Mucosa of stomach (tissue), 1 donor: Measurements from ENCODE around the gene LAP3.

Experiments
- H3K27me3 ChIP-seq: one replicate; pipeline ENCODE4 v1.7.0; 2013; ENCODE audit warnings: mild to moderate bottlenecking, low read length; ENCODE audit not compliant: control insufficient read depth, insufficient read depth
- H3K36me3 ChIP-seq: one replicate; pipeline ENCODE4 v1.7.0; 2013; ENCODE audit warnings: low read length; ENCODE audit not compliant: control insufficient read depth, insufficient read depth
- H3K4me1 ChIP-seq: one replicate; pipeline ENCODE4 v1.7.0; 2013; ENCODE audit warnings: mild to moderate bottlenecking, low read length; ENCODE audit not compliant: control insufficient read depth, insufficient read depth
- H3K4me3 ChIP-seq: one replicate; pipeline ENCODE4 v1.7.0; 2013; ENCODE audit warnings: low read length
- H3K9ac ChIP-seq: one replicate; pipeline ENCODE4 v1.7.0; 2013; ENCODE audit warnings: mild to moderate bottlenecking, low read length, moderate library complexity
- H3K9me3 ChIP-seq: one replicate; pipeline ENCODE4 v1.7.0; 2013; ENCODE audit warnings: mild to moderate bottlenecking, low read length, moderate library complexity; ENCODE audit not compliant: control insufficient read depth
- donor health status: Pancreatic carcinoma.

Gene LAP3

DNA sequence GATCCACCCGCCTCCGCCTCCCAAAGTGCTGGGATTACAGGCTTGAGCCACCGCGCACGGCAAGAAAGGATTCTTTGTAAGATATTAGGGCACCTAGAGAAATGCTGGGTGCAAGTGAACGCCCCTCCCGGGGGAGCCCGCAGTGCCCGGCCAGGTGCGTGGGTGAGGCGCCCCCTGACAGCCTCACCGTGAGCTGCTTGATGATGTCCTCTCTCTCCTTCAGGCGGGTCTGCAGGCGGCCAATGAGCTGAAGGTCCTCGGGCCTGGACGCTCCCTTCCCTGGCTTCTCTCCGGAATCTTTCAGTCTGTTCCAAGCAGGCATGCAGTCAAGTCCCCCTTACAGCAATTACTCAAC is 59.3 kb downstream of the LAP3 start:
- Histone ChIP-seq H3K9ac (no peak overlapping the region), H3K27me3 (no peaks in the 10 kb centered on the region), H3K36me3 (no peaks in the 10 kb centered on the region), H3K9me3 (no peaks in the 10 kb centered on the region), H3K4me3 (no peak overlapping the region), H3K4me1 (no peaks in the 10 kb centered on the region)

DNA sequence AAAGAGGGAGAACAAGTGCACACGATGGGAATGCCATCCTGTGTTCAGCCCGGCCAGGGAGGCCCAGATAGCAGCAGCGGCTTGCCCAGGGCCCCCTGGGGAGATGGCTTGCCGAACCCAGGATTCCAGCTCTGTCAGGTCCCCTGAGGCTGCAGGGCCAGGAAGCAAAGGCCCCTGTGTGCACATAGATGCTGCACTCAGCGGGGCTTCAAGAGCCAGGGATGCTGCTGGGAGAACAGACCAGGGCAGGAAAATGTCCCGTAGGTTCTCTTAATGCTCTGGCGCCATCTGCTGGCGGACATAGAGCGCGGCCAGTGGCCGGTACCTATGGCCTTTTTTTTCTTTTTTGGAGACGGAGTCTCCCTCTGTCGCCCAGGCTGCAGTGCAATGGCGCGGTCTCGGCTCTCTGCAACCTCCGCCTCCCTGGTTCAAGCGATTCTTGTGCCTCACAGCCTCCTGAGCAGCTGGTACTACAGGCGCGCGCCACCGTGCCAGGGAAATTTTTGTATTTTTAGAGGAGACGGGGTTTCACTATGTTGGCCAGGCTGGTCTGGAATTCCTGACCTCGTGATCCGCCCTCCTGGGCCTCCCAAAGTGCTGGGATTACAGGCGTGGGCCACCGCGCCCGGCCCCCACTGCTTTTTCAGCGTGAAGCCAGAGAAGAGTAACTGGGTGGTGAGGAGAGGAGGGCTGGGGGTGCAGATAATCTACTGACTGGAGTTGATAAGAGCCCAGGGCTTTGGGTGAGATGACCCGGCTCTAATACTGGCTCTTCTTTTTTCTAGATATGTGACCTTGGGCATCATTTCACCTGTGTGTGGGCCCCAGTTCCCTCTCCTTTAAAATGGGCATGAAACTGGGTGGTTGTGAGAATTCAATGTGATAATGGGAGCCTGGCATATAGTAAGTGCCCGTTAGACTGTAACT is 60.0 kb downstream of the LAP3 start:
- H3K9ac ChIP-seq: no peak overlapping the region
- H3K27me3 ChIP-seq: no peaks in the 10 kb centered on the region
- no peaks in the 10 kb centered on the region for H3K4me1 ChIP-seq
- no peaks in the 10 kb centered on the region for H3K9me3 ChIP-seq
- H3K36me3 ChIP-seq: no peaks in the 10 kb centered on the region
- no peak overlapping the region for H3K4me3 ChIP-seq

DNA sequence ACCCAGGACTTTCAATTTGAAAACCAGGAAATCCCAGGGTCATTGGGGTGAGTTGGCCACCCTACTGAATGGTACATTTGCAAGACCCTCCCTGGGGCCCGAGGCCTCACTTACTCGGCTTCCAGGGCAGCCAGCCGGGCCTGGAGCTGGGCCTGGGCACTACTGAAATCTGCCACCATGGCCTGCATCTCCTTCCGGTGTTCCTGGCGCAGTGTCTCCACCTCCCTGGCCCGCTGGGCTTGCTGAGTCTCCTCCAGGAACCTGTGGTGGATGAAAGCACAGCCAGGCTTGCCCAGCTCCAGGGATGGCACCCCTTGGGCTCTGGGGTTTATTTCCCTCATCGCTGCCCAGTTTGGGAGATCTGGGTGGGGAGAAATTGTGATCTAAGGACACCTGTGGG is 62.1 kb downstream of the LAP3 start:
- no peaks in the 10 kb centered on the region for H3K4me1 ChIP-seq
- H3K9me3 ChIP-seq: no peaks in the 10 kb centered on the region
- no peak overlapping the region for H3K4me3 ChIP-seq
- no peaks in the 10 kb centered on the region for H3K36me3 ChIP-seq
- no peak overlapping the region for H3K9ac ChIP-seq
- H3K27me3 ChIP-seq: no peaks in the 10 kb centered on the region

DNA sequence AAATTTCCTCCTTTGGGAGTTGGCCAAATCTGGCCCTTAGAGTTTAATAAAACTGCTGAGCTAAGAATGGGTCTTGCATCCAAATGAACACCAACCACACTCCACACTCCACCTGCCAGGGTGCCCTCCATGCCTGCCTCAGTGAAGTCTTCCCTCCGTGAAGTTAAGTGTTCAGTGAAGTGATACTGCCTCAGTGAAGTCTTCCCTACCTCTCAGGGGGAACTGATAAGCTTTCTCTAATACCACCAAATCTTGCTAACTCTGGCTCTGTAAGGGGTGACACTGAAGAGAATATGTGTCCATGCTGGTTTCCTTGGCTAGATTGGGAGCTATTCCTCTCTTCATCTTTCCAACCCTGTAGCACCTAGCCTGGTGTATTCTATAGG is 65.4 kb downstream of the LAP3 start:
- Histone ChIP-seq H3K27me3 (no peaks in the 10 kb centered on the region), H3K4me1 (no peaks in the 10 kb centered on the region), H3K4me3 (no peak overlapping the region), H3K9ac (no peak overlapping the region), H3K9me3 (no peaks in the 10 kb centered on the region), H3K36me3 (no peaks in the 10 kb centered on the region)

DNA sequence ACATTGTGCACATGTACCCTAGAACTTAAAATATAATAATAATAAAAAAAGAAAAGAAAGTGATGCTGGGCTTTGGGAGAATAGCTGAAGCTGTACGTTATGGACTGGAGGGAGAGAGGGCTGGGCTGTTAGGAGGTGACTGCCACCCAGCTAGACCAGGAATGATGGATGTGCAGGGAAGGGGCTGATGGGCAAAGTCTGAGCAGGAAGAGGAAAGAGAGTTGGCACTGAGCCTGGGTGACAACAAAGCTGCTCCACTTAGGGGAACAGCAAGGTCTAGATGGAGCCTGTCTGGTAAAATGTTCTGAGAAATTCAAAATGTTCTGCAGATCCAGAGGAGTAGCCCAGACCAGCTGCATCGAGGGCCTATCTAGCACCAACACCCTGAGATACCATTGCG is 69.7 kb downstream of the LAP3 start:
- H3K4me1 ChIP-seq: no peaks in the 10 kb centered on the region
- H3K9ac ChIP-seq: no peak overlapping the region
- no peaks in the 10 kb centered on the region for H3K9me3 ChIP-seq
- H3K27me3 ChIP-seq: no peaks in the 10 kb centered on the region
- no peaks in the 10 kb centered on the region for H3K36me3 ChIP-seq
- H3K4me3 ChIP-seq: no peak overlapping the region

DNA sequence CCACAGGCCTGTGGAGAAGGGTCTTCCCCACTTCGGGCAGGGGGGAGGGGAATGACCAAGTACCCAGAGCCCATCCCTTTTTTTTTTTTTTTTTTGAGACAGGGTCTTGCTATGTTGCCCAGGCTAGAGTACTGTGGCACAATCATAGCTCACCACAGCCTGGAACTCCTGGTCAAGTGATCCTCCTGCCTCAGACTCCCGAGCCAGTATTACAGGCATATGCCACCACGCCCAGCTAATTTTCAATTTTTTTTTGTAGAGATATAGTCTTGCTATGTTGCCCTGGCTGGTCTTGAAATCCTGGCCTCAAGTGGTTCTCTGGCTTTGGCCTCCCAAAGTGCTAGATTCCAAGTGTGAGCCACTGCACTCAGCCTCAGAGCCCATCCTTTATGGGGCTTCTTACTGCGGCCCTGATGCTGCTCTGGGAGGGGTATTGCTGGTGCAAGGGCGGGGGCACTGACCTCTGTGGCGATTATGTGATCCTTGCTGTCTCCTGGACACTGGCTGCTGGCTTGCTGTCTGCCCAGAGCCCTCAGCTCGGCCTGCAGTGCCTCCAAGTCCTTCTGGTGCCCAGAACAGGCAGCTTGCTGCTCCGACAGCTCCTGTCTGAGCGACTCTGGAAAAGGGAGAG is 70.3 kb downstream of the LAP3 start:
- Histone ChIP-seq H3K4me3 (no peak overlapping the region), H3K9ac (no peak overlapping the region), H3K4me1 (no peaks in the 10 kb centered on the region), H3K27me3 (no peaks in the 10 kb centered on the region), H3K36me3 (no peaks in the 10 kb centered on the region), H3K9me3 (no peaks in the 10 kb centered on the region)

DNA sequence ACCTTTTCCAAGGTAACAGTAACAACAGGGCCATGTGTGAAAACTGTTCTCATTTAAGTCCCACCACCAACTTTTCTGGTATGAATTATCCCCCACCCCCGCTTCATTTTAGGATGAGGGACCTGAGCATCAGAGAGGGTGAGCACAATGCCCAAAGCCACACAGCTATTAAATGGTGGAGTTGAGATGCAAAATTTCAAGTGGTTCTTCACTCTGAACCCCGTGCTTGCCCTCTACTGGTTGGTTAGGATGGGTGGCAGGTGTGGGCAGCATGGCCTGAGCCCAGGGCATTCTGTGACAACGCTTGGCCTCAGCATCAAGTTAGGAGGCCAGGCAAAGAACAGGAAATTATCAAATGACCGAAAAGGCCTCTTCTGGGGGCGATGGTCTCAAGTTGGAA is 70.9 kb downstream of the LAP3 start:
- no peaks in the 10 kb centered on the region for H3K27me3 ChIP-seq
- no peak overlapping the region for H3K9ac ChIP-seq
- no peak overlapping the region for H3K4me3 ChIP-seq
- H3K36me3 ChIP-seq: no peaks in the 10 kb centered on the region
- no peaks in the 10 kb centered on the region for H3K4me1 ChIP-seq
- no peaks in the 10 kb centered on the region for H3K9me3 ChIP-seq

DNA sequence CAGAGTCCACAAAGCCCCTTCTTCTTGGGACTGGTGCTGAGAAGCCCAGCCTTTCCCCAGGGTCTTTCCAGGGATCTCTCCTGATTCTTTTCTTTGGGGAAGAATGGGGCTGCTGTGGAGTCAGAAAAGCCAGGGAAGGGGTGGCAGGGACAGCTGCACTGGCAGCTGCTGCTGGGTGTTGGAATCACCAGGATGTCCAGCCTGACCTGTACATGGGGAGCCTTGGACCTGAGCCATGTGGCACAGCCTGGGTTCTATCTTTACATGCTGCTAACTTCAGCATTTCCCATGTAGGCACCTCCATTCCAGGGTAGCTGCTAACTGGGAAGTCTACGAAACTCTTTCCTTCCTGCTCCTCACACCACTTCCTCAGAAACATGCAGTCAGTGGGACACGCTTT is 73.4 kb downstream of the LAP3 start:
- no peaks in the 10 kb centered on the region for H3K36me3 ChIP-seq
- H3K4me3 ChIP-seq: no peak overlapping the region
- no peaks in the 10 kb centered on the region for H3K4me1 ChIP-seq
- H3K27me3 ChIP-seq: no peaks in the 10 kb centered on the region
- no peak overlapping the region for H3K9ac ChIP-seq
- H3K9me3 ChIP-seq: no peaks in the 10 kb centered on the region

DNA sequence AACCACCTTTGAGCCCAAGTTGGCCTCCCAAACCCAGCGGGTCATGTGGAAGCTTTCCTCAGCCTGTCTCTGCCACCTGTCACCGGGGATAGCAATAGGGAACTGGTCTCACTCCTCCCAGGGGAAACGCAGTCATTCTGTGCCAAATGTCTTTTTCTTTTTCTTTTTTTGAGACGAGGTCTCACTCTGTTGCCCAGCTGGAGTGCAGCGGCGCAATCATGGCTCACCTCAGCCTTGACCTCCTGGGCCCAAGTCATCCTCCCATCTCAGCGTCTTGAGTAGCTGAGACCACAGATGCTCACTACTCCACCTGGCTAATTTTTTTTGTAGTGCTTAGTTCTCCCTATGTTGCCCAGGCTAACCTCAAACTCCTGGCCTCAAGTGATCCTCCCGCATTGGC is 77.7 kb downstream of the LAP3 start:
- Histone ChIP-seq H3K9me3 (no peaks in the 10 kb centered on the region), H3K36me3 (no peaks in the 10 kb centered on the region), H3K4me3 (no peak overlapping the region), H3K9ac (no peak overlapping the region), H3K4me1 (no peaks in the 10 kb centered on the region), H3K27me3 (no peaks in the 10 kb centered on the region)

DNA sequence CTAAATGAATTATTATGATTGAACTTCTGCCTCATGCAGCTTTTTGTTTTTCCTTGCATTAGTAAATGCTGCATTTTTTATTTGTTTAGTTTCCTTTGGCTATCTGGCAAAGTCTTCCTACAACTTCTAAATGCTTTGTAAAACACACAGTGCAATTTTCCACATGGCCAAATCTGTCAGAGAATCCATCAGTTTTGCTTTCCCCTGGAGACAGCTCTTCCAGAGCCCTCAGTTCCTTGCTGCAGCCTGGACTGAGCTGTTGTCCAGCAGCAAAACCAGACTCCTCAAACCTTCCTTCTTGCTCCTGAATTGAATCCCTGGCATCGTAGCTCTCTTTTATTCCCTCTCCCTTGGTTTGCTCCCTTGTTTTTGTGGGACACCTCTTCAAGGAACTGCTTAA is 80.1 kb downstream of the LAP3 start:
- H3K9ac ChIP-seq: no peak overlapping the region

More for the DNA sequence above, 80.1 kb downstream of the LAP3 start:
- Histone ChIP-seq H3K36me3 (no peaks in the 10 kb centered on the region), H3K4me3 (no peak overlapping the region), H3K9me3 (no peaks in the 10 kb centered on the region), H3K27me3 (no peaks in the 10 kb centered on the region), H3K4me1 (no peaks in the 10 kb centered on the region)
